Measurements from ENCODE around the gene POLR3B.

DNA sequence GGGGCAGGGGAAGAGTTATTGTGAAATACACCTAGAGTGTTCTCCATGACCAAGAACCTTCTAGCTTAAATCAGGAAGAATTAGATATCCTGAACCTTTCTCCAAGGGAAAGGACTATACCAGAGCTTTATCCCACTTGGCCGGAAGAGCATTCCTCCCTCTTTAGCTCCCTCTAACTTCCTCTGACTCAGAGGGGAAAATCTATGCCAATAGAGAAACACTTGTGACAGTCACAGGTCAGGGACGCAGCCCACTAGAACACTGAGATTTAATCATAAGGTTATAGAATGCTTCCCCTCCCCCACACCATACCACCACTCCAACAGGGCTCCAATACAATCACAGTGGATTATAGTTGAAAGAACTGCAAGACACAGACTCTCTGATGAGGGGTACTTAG lies 169.8 kb downstream of the POLR3B start:
- TF ChIP-seq CTCF (conservative IDR thresholded peaks at IDR 0.05; ENCODE audit: low read depth, low read length) (no peak), EZH2 (IDR thresholded peaks at IDR 0.05; ENCODE audit: borderline replicate concordance, low read depth, low read length, poor library complexity, severe bottlenecking) (no peak)
